HUES48 (cell line): ENCODE results near the gene MYADML2.

Experiments
- H3K27ac ChIP-seq: one replicate; pipeline ENCODE4 v1.7.0; 2013; ENCODE audit warnings: low read depth, low read length, inconsistent platforms
- H3K27me3 ChIP-seq: 2 replicates; pipeline ENCODE4 v1.6.1; 2013; ENCODE audit warnings: mild to moderate bottlenecking, low read length; ENCODE audit not compliant: control insufficient read depth, insufficient read depth
- H3K36me3 ChIP-seq: 2 replicates; pipeline ENCODE4 v1.6.1; 2013; ENCODE audit warnings: low read length; ENCODE audit not compliant: control insufficient read depth, insufficient read depth
- H3K4me1 ChIP-seq: 2 replicates; pipeline ENCODE4 v1.6.1; 2013; ENCODE audit warnings: mild to moderate bottlenecking, low read length; ENCODE audit not compliant: control insufficient read depth, insufficient read depth
- H3K4me3 ChIP-seq: 2 replicates; pipeline ENCODE4 v1.5.1; 2013; ENCODE audit warnings: mild to moderate bottlenecking, low read depth, low read length
- H3K9ac ChIP-seq: 2 replicates; pipeline ENCODE4 v1.6.1; 2013; ENCODE audit warnings: mild to moderate bottlenecking, low read depth, low read length, moderate library complexity
- H3K9me3 ChIP-seq: 2 replicates; pipeline ENCODE4 v1.6.1; 2013; ENCODE audit warnings: low read length; ENCODE audit not compliant: control insufficient read depth, insufficient read depth

Gene MYADML2

DNA sequence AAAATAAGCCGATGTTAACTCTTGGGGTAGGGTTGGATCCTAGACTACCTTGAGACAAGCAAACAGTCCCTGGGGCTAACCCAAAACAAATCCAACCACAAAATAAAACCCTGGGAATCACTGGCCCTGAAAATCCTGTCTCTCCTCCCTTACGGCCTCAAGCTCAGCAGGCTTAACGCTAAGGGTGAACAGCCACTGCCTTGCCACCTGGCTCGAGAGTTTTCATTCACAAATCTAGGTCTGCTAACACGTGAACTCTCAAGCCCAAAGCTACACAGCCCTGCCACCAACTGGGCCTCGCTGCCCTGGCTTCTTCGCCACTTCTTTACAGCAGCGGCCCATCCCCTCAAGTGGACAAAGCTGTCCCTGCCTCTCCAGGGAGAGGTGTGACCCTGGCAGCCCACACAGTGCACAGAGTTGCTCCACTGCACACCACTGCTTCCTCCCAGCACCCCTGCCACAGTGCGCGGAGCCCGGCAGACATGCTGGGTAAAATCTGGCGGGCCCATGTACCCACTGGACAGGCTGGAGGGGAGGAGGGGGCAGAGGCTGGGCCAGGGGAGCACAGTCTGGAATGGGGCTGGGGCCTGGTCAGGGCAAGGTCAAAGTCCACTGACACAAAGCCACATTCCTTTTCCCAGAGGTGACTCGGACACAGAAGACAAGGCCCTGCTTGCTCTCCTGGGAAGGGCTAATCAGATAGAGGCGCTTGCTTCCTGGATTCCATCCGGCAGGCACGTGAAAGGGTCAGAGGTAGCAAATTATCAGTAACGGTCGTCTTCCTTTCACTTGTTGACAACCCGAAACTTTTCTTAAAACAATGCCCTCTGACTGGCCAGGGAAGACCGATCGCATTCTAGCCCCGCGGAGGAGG lies 36.8 kb downstream of the MYADML2 start:
- H3K27ac ChIP-seq, result peak overlapping the region; percentile 59
- H3K27me3 ChIP-seq, result no peaks in the 10 kb centered on the region
- no peaks in the 10 kb centered on the region for H3K9me3 ChIP-seq
- peaks cover 39% of the 10 kb centered on the region for H3K36me3 ChIP-seq
- no peak overlapping the region for H3K9ac ChIP-seq
- 0 out of 2 replicates have a peak, but pooled peaks cover 4% of the 10 kb centered on the region for H3K4me1 ChIP-seq
- peak overlapping the region; percentile 86 for H3K4me3 ChIP-seq

DNA sequence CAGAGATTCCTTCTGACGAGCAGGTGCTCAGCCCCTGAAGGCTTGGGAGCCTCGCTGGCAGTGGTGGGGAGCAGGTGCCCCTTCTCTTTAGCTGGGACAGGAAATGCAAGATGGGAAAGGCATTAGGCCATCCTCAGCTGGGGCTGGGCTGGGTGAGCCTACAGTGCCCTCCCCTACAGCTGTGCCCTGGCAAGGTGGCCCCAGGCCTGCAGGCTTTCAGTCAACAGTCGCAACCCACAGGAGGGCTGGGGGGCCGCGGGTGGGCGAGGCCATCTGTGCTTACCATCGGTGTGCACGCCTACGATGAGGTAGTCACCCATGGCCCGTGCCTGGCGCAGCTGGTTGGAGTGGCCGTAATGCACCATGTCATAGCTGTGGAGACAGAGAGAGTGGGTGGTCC lies 37.8 kb downstream of the MYADML2 start:
- no peak overlapping the region for H3K4me3 ChIP-seq
- H3K27me3 ChIP-seq, result no peaks in the 10 kb centered on the region
- peaks cover 30% of the 10 kb centered on the region for H3K36me3 ChIP-seq
- no peak overlapping the region for H3K27ac ChIP-seq
- 0 out of 2 replicates have a peak, but pooled peaks cover 4% of the 10 kb centered on the region for H3K4me1 ChIP-seq
- H3K9me3 ChIP-seq, result no peaks in the 10 kb centered on the region
- H3K9ac ChIP-seq, result no peak overlapping the region

DNA sequence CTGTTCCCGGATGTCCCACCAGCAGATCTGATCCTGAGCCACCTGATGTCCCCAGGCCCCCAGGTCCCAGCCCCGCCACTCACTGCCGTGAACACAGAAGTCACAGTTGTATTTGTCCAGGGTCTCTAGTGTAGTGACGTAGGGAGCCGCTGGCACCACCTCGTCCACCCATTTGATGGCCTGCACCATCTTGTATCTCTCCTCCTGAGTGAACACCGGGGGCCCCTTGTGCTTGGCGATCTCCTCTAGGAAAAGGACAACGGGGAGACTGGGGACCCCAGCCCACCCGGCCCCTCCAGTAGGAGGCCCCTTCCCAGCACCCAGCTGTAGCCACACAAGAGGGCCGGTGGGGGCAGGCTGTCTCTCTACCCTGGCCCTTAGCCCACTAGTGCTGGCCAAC lies 38.2 kb downstream of the MYADML2 start:
- no peaks in the 10 kb centered on the region for H3K27me3 ChIP-seq
- no peak overlapping the region for H3K4me3 ChIP-seq
- H3K27ac ChIP-seq, result no peak overlapping the region
- no peak overlapping the region for H3K9ac ChIP-seq
- 0 out of 2 replicates have a peak, but pooled peaks cover 4% of the 10 kb centered on the region for H3K4me1 ChIP-seq
- no peaks in the 10 kb centered on the region for H3K9me3 ChIP-seq
- H3K36me3 ChIP-seq, result peaks cover 28% of the 10 kb centered on the region

DNA sequence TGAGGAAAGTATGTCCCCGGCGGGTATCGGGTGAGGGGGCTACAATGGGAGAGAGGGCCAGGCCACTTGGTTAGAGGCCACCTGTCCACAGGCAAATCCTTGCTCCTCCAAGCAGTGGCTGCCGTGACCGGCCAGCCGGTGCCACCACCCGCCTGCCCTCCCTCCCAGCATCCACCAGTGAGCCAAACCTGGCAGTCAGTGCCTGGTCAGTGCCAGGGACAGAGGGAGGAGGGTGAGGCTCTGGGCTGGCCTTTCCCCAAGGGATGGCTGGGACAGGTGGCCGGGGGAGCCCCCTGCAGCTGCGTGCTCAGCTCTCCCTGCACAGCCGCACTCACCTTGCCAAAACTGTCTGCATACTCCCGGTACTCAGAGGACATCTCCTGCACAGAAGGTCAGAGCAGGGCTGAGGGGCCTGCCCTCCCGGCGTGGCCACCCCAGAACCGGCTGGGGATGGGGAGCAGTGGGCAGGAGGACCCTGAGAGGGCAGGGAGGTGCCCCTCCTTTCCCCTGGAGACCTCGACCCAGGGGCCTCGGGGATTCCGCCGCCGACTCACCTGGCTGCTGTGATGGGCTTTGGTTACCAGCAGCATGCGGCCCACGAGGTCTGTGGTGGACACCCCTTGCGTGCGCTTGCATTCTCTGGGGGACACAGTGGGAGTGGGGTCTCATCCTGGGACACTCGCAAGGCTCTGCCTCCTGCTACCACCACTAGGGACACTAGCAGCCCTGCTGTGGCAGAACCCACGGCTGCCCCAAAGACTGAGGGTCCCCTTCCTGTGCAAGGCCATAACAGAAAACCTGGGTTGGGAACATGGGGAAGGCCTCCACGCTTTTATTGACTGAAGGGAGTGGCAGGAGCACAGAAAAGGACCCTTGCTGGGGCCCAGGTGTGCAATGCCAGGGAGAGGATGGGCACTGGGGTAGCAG lies 39.6 kb downstream of the MYADML2 start:
- Histone ChIP-seq H3K36me3 (peaks cover 14% of the 10 kb centered on the region), H3K9ac (no peak overlapping the region), H3K27ac (no peak overlapping the region), H3K4me1 (0 out of 2 replicates have a peak, but pooled peaks cover 4% of the 10 kb centered on the region), H3K9me3 (no peaks in the 10 kb centered on the region), H3K4me3 (no peak overlapping the region), H3K27me3 (peaks cover 7% of the 10 kb centered on the region)

DNA sequence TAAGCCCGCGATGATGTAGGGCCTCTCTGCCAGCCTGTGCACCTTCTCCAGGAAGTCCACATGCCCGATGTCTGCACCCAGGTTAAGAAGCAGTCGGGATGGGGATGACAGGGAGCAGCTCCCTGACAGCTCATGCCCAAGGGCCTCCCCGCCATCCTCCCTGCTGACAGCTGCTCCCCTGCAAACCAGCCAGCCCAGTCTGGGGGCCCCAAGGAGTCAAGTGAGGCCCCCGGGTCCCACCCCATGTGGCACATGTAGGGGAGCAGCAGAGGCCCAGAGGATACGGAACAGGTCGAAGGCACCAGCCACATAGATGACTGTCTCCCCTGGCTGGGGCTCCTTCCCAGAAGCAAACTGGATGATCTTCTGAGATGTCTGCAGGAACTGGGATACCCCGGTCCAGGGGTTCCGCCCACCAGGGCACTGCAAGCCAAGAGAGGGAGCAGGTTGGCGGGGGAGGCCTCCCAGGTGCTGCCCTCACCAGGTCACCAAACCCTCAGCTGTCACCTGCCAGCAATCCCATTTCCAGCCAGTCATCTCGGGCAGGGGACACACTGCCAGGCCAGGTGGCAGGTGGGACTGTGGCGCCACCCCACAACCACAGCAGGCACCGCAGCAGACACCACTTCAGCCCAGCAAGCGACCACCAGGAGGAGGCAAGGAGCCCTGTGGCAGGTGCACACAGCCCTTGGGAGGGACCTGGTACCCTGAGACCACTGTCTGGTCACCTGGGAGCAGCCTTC lies 40.4 kb downstream of the MYADML2 start:
- Histone ChIP-seq H3K4me3 (no peak overlapping the region), H3K9ac (no peak overlapping the region), H3K27me3 (peaks cover 14% of the 10 kb centered on the region), H3K4me1 (0 out of 2 replicates have a peak, but pooled peaks cover 4% of the 10 kb centered on the region), H3K27ac (no peak overlapping the region), H3K9me3 (no peaks in the 10 kb centered on the region), H3K36me3 (peaks cover 11% of the 10 kb centered on the region)

DNA sequence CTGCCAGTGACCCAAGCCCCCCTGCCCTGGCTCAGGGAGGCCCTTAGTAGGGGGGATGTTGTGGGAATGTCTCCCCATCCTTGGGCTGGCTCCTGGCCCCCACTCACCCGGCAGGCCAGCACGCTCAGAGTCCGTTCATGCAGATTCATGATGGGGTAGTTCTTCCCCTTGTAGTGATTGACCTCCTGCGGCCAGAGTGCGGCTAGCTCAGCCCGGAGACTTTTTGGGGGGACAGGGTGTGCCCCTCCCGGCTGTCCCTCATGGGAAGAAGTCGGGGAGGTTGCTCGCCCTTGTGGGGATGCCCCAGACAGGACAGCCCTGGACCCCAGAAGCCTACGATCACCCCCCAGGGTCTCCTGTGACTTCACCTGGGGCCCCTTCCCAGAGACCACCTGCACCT lies 41.0 kb downstream of the MYADML2 start:
- no peak overlapping the region for H3K27ac ChIP-seq
- peaks cover 20% of the 10 kb centered on the region for H3K27me3 ChIP-seq
- 0 out of 2 replicates have a peak, but pooled peaks cover 4% of the 10 kb centered on the region for H3K4me1 ChIP-seq
- peaks cover 11% of the 10 kb centered on the region for H3K36me3 ChIP-seq
- H3K4me3 ChIP-seq, result no peak overlapping the region
- H3K9ac ChIP-seq, result no peak overlapping the region
- no peaks in the 10 kb centered on the region for H3K9me3 ChIP-seq

DNA sequence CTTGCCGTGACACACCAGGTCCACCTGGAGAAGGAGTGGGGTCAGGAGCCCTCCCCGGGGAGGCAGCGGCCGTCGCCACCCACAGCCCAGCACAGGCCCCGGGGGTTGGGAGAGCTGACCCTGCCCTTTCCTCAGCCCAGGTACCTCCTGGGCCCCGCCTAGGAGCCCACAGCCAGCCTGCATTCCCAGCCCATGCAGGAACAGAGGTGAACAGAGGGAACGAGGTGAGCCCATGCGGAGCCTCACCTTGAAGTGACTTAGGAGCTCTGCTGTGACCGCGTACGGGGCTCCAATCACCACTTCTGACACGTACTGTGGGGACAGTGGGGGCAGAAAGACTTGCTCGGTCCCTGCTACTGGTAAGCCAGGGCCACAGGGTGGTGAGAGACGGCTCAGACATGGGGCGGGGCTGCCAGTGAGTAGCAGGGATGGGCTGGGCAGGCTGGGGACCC lies 41.6 kb downstream of the MYADML2 start:
- H3K4me1 ChIP-seq, result 0 out of 2 replicates have a peak, but pooled peaks cover 4% of the 10 kb centered on the region
- peaks cover 11% of the 10 kb centered on the region for H3K36me3 ChIP-seq
- no peaks in the 10 kb centered on the region for H3K9me3 ChIP-seq
- H3K4me3 ChIP-seq, result no peak overlapping the region
- H3K27ac ChIP-seq, result no peak overlapping the region
- no peak overlapping the region for H3K9ac ChIP-seq
- peaks cover 24% of the 10 kb centered on the region for H3K27me3 ChIP-seq

DNA sequence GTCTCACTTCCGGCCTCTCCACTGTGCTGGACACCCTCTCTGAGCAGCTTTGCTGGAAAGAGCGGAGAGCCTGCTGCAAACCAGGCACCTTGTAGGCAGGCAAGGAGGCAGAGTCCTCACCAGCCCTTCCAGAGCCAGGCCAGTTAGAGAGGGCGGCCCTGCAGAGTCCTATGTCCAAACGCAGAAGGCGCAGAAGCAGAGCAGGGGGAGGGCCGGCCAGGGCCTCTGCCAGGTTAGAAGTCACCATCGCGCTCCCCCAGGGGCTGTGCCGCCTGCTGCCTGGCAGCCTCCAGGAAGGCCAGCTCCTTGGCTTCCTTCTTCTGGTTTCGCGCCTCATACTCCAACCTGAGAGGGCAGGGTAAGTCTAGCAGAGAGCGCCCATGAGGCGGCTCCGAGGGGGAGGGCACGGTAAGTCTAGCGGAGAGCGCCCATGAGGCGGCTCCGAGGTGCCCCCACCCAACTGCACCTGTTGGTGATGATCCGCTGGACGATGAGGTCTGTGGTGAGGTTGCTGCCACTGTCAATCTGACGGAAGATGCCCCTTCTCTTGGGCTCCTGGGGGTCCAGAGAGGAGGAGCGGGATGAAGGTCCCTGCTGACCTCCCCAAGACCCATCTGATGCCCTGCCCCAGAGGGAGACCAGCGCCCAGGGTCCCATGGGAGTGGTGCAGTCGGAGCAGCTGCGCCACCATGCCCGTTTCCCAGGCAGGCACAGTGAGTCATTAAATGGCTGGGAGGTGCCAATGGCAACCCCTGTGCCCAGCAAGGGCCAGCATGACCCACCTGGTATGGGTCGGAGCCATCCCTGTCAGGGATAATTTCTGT lies 42.2 kb downstream of the MYADML2 start:
- H3K36me3 ChIP-seq, result peaks cover 17% of the 10 kb centered on the region
- no peaks in the 10 kb centered on the region for H3K9me3 ChIP-seq
- no peak overlapping the region for H3K9ac ChIP-seq
- H3K27ac ChIP-seq, result no peak overlapping the region
- no peaks in the 10 kb centered on the region for H3K4me1 ChIP-seq
- no peak overlapping the region for H3K4me3 ChIP-seq
- H3K27me3 ChIP-seq, result peaks cover 24% of the 10 kb centered on the region

DNA sequence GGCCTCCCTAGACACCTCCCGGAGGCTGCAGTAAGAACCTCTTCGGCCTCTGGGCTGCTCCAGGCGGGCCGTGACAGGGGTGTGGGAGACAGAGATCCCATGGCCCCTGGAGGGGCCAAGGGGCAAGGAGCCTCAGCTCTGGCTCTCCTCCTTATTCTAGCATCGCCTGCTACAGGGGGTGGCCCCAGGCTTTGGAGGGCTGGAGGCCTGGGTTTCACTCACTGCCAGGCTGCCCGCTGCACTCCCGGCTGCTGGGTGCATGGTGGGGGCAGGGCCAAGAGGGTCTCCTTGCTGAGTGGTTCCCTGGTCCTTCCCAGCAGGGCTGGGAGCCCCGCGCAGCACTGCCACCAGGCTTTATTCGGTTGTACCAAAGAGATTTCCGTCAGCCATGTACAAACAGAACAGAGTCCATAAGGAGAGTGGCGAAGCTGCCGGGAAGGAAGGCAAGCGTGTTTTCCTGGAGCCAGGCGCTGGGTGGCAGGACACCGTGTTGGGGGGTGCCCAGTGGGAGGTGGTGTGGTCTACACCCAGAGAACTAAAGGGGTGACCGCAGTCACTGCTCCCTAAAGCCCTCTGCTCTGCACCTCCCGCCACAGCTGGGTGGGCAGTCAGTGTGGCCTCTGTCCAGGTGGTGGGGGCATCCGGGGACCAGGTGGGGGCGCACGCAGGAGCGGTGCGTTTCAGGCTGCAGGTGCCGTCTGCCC lies 43.0 kb downstream of the MYADML2 start:
- Histone ChIP-seq H3K4me1 (no peaks in the 10 kb centered on the region), H3K36me3 (peaks cover 25% of the 10 kb centered on the region), H3K27ac (no peak overlapping the region)

More for the DNA sequence above, 43.0 kb downstream of the MYADML2 start:
- Histone ChIP-seq H3K9me3 (no peaks in the 10 kb centered on the region), H3K27me3 (peaks cover 24% of the 10 kb centered on the region), H3K9ac (no peak overlapping the region), H3K4me3 (no peak overlapping the region)
